Naive B cell (primary cell): ENCODE measurements around the gene ZNF428. TPM values are rescaled to one million over a fixed set of nuclear protein-coding genes. Genes with fewer than 3 reads are reported as not detected.
A peak's percentile ranks its signal among the peaks of the same experiment; 100 is the strongest.
"Not testable (repeated sequence)": the region's sequence is repeated elsewhere in the genome, so short reads cannot be mapped to it uniquely, and the experiment has no call there.

ENCODE experiments used
- ATAC-seq, 2 donors: fragments of 150-1000 bp; cut with Tn5 transposase; 2 replicates each; pipeline ENCODE4 v1.10.0; 2021; ENCODE audit warnings: low read depth in 2 of 2, mild to moderate bottlenecking in 2 of 2, moderate library complexity in 2 of 2
- DNase-seq: peaks from one replicate; pipeline ENCODE4 v3.0.0; 2022
- H3K27ac Mint-ChIP-seq, 6 donors: one replicate each; pipeline ENCODE4 v1.8.0; 2020 to 2022; ENCODE audit warnings: mild to moderate bottlenecking in 6 of 6, mixed read lengths in 6 of 6, moderate library complexity in 5 of 6, inconsistent platforms in 2 of 6
- H3K27me3 Mint-ChIP-seq, 3 donors: one replicate each; pipeline ENCODE4 v1.8.0; 2021 to 2022; ENCODE audit warnings: mixed read lengths in 3 of 3, mild to moderate bottlenecking in 1 of 3
- H3K36me3 Mint-ChIP-seq, 2 donors: one replicate each; pipeline ENCODE4 v1.8.0; 2020 to 2022; ENCODE audit warnings: mixed read lengths in 2 of 2, inconsistent platforms in 1 of 2, mild to moderate bottlenecking in 1 of 2
- H3K4me1 Mint-ChIP-seq, 3 donors: one replicate each; pipeline ENCODE4 v1.8.0; 2020 to 2022; ENCODE audit warnings: mixed read lengths in 3 of 3, inconsistent platforms in 1 of 3, mild to moderate bottlenecking in 1 of 3, moderate library complexity in 1 of 3
- H3K4me3 Mint-ChIP-seq, 8 donors: one replicate each; pipeline ENCODE4 v1.8.0; 2020 to 2022; ENCODE audit warnings: mild to moderate bottlenecking in 8 of 8, mixed read lengths in 8 of 8, moderate library complexity in 8 of 8, inconsistent platforms in 2 of 8
- H3K9me3 Mint-ChIP-seq, 7 donors: one replicate each; pipeline ENCODE4 v1.8.0; 2020 to 2022; ENCODE audit warnings: mixed read lengths in 7 of 7, mild to moderate bottlenecking in 5 of 7, inconsistent platforms in 2 of 7, moderate library complexity in 1 of 7
- polyA plus RNA-seq, 6 donors: library from polyadenylated mRNA; unstranded; fragments of 300-500 nt; fragmentation: Illumina TruSeq; gene quantifications; one replicate each; pipeline ENCODE4 v1.2.3, GENCODE V29; 2021; ENCODE audit warnings: low read depth in 6 of 6

The ZNF428 gene
- polyA plus RNA-seq, 6 donors from 2014 or later: 8.2 to 18.4 (median 11.1) TPM

DNA sequence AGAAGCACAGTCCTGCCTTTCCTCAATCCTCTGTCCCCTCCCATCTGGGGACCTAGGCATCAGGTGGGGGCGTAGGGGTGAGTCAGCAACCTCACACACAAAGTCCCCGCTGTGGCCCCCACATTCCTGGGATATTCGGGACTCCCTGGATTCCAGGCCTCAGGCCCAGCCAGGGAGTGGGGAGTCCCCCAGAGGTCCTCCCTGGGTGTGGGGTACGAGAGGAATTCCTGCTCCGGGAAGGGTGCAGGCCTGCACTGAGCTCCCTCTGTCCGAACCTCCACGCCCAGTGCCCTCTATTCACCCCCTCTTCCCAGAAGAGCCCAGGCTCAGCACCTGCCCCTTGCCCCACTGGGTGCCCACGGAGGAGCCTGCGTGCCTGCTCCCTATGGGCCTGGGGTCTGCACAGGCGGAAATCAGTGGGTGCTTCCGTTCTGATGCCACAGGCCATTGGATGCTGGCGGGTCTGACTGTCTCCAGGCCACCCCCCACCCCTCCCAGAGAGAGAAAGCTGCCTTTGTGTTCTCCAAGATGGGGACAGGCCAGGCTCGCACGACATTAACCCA lies 16.8 kb upstream of the ZNF428 start:
- peaks cover 2 to 70% (median 67%) of the 10 kb centered on the region in 3 donors for H3K27me3 Mint-ChIP-seq
- no peaks in the 10 kb centered on the region for H3K9me3 Mint-ChIP-seq
- no peak overlapping the region for H3K27ac Mint-ChIP-seq
- no peak for DNase-seq
- no peaks in the 10 kb centered on the region for H3K36me3 Mint-ChIP-seq
- ATAC-seq: no peak
- no peak overlapping the region for H3K4me3 Mint-ChIP-seq
- peaks cover 23 to 30% (median 29%) of the 10 kb centered on the region in 3 donors for H3K4me1 Mint-ChIP-seq

- peaks cover 21 to 26% (median 25%) of the 10 kb centered on the region in 3 donors for H3K4me1 Mint-ChIP-seq
- ATAC-seq, H3K9me3 Mint-ChIP-seq, DNase-seq, H3K4me3 Mint-ChIP-seq, H3K36me3 Mint-ChIP-seq: not testable (repeated sequence)
- peaks cover 0 to 63% (median 60%) of the 10 kb centered on the region in 3 donors for H3K27me3 Mint-ChIP-seq
- peak overlapping the region in 1 of 6 donors; percentile 64 for H3K27ac Mint-ChIP-seq
Measured at GRCh38 chr19:43635561-43635940, 16.1 kb upstream of the ZNF428 start.

GRCh38 chr19:43634872-43635560 lies 15.6 kb upstream of the ZNF428 start:
- DNase-seq (no peak), ATAC-seq (no peak)
- Mint-ChIP-seq H3K27ac (peak overlapping the region in 2 of 6 donors; percentile 64 to 94), H3K27me3 (peaks cover 0 to 58% (median 56%) of the 10 kb centered on the region in 3 donors), H3K9me3 (no peaks in the 10 kb centered on the region), H3K4me1 (peaks cover 17 to 21% (median 20%) of the 10 kb centered on the region in 3 donors), H3K36me3 (no peaks in the 10 kb centered on the region), H3K4me3 (no peak overlapping the region)

DNA sequence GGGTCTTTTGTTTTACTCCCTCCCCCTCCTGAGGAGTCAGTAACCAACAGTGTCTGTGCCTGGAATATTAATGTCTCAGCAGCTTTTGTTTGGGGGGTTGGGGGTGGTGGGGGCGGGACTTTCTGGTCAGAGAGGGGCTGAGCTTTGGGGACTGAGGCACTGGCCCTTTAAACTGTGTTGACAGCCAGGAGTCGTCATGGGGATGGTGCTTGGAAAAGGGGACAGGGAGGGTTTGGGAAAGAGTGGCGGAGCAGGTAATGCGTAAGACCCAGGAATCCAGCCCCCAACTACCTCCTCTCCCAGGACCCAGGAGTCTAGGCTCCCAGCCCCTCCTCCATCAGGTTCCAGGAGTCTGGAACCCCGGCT lies 15.1 kb upstream of the ZNF428 start:
- H3K27ac Mint-ChIP-seq: no peak overlapping the region
- peaks cover 15 to 20% (median 19%) of the 10 kb centered on the region in 3 donors for H3K4me1 Mint-ChIP-seq
- no peak for DNase-seq
- H3K27me3 Mint-ChIP-seq: peaks cover 0 to 57% (median 56%) of the 10 kb centered on the region in 3 donors
- H3K36me3 Mint-ChIP-seq: no peaks in the 10 kb centered on the region
- H3K9me3 Mint-ChIP-seq: no peaks in the 10 kb centered on the region
- ATAC-seq: no peak
- H3K4me3 Mint-ChIP-seq: no peak overlapping the region

GRCh38 chr19:43634068-43634467 lies 14.6 kb upstream of the ZNF428 start:
- no peaks in the 10 kb centered on the region for H3K36me3 Mint-ChIP-seq
- H3K9me3 Mint-ChIP-seq: no peaks in the 10 kb centered on the region
- H3K27me3 Mint-ChIP-seq: peaks cover 0 to 54% (median 52%) of the 10 kb centered on the region in 3 donors
- no peak overlapping the region for H3K4me3 Mint-ChIP-seq
- H3K27ac Mint-ChIP-seq: no peak overlapping the region
- ATAC-seq: no peak
- H3K4me1 Mint-ChIP-seq: peaks cover 13 to 17% (median 15%) of the 10 kb centered on the region in 3 donors
- DNase-seq: no peak

- Mint-ChIP-seq H3K36me3 (no peaks in the 10 kb centered on the region), H3K27me3 (peaks cover 0 to 48% (median 46%) of the 10 kb centered on the region in 3 donors), H3K27ac (no peak overlapping the region), H3K4me3 (no peak overlapping the region), H3K4me1 (peaks cover 7 to 12% (median 10%) of the 10 kb centered on the region in 3 donors), H3K9me3 (no peaks in the 10 kb centered on the region)
- ATAC-seq: no peak
- no peak for DNase-seq
Measured at GRCh38 chr19:43633520-43633919, 14.1 kb upstream of the ZNF428 start.

- Mint-ChIP-seq H3K4me3 (no peak overlapping the region), H3K4me1 (peaks cover 3 to 13% (median 7%) of the 10 kb centered on the region in 3 donors), H3K9me3 (no peaks in the 10 kb centered on the region), H3K36me3 (no peaks in the 10 kb centered on the region), H3K27me3 (peaks cover 0 to 51% (median 43%) of the 10 kb centered on the region in 3 donors), H3K27ac (no peak overlapping the region)
- ATAC-seq (no peak), DNase-seq (no peak)
Measured at GRCh38 chr19:43631491-43631890, 12.1 kb upstream of the ZNF428 start.

DNA sequence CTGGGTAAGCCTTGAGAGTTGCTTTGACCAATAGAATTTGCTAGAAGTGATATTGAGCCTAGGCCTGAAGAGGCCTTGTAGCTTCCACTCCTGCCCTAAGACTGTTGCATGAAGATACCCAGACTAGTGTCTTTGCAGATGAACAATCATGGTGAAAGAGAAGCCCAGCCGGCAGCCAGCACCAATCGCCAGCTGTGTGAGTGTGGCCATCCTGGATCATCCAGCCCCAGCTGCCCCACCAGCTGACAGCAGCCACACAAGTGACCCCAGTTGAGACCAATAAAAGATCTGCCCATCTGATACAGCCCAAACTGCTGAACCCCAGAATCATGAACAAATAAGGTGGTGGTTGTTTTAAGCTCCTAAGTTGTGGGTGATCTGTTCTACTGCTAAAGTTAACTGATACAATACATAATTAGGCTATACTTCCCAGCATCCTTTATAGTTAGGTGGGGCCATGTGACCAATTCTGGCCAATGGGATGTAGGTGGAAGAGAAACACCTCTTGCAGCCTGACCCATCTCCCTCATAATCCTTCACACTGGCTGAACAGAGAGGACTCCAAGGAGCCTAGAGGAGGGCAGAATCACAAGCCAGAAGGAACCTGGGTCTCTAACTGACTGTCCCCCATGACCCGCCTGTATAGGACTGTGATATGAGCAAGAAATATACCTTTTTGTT lies 9.4 kb upstream of the ZNF428 start:
- DNase-seq (no peak), ATAC-seq (no peak)
- Mint-ChIP-seq H3K27me3 (peaks cover 0 to 36% (median 35%) of the 10 kb centered on the region in 3 donors), H3K27ac (no peak overlapping the region), H3K9me3 (peaks cover 0 to 2% (median 0%) of the 10 kb centered on the region in 7 donors), H3K4me1 (peaks cover 15 to 25% (median 18%) of the 10 kb centered on the region in 3 donors), H3K36me3 (no peaks in the 10 kb centered on the region), H3K4me3 (no peak overlapping the region)

- Mint-ChIP-seq H3K27ac (no peak overlapping the region), H3K4me1 (peaks cover 16 to 25% (median 20%) of the 10 kb centered on the region in 3 donors), H3K9me3 (peaks cover 0 to 2% (median 0%) of the 10 kb centered on the region in 7 donors), H3K4me3 (peak overlapping the region in 1 of 8 donors; percentile 5), H3K36me3 (no peaks in the 10 kb centered on the region), H3K27me3 (peaks cover 0 to 21% (median 18%) of the 10 kb centered on the region in 3 donors)
- DNase-seq (no peak), ATAC-seq (no peak)
Measured at GRCh38 chr19:43626838-43627237, 7.4 kb upstream of the ZNF428 start.

GRCh38 chr19:43625918-43626579 lies 6.6 kb upstream of the ZNF428 start:
- peaks cover 0 to 2% (median 0%) of the 10 kb centered on the region in 7 donors for H3K9me3 Mint-ChIP-seq
- H3K27ac Mint-ChIP-seq: peak overlapping the region in 1 of 6 donors; percentile 41

DNA sequence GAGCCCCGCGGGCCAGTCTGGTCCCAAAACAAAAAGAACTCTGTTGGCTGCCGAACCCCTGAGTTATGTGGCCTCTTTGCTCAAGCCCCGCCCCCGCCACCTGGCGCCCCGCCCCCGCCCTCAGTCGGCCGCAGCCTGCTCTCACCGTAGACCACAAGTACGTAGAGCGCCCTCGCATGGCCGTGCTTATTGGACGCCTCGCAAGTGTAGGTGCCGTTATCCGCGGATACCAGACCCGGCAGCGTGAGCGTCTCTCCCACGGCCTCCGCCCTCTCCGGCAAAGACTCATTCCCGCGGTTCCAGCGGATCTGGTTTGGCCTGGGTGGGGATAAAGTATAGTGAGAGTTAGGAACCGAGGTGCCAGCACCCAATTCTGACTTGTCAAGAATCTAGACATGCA lies 5.5 kb upstream of the ZNF428 start:
- peaks cover 0 to 2% (median 0%) of the 10 kb centered on the region in 7 donors for H3K9me3 Mint-ChIP-seq
- peaks cover 0 to 21% (median 17%) of the 10 kb centered on the region in 3 donors for H3K27me3 Mint-ChIP-seq
- no peaks in the 10 kb centered on the region for H3K36me3 Mint-ChIP-seq
- H3K4me3 Mint-ChIP-seq: peak overlapping the region in 2 of 8 donors; percentile 2 to 60
- peak; percentile 90 to 93 for ATAC-seq
- peak overlapping the region in 2 of 6 donors; percentile 66 to 71 for H3K27ac Mint-ChIP-seq
- H3K4me1 Mint-ChIP-seq: peaks cover 27 to 36% (median 31%) of the 10 kb centered on the region in 3 donors
- DNase-seq: peak; percentile 69

More at GRCh38 chr19:43625918-43626579, 6.6 kb upstream of the ZNF428 start:
- DNase-seq (no peak), ATAC-seq (no peak)
- Mint-ChIP-seq H3K4me3 (no peak overlapping the region), H3K4me1 (peaks cover 16 to 25% (median 25%) of the 10 kb centered on the region in 3 donors), H3K36me3 (no peaks in the 10 kb centered on the region), H3K27me3 (peaks cover 0 to 21% (median 17%) of the 10 kb centered on the region in 3 donors)

DNA sequence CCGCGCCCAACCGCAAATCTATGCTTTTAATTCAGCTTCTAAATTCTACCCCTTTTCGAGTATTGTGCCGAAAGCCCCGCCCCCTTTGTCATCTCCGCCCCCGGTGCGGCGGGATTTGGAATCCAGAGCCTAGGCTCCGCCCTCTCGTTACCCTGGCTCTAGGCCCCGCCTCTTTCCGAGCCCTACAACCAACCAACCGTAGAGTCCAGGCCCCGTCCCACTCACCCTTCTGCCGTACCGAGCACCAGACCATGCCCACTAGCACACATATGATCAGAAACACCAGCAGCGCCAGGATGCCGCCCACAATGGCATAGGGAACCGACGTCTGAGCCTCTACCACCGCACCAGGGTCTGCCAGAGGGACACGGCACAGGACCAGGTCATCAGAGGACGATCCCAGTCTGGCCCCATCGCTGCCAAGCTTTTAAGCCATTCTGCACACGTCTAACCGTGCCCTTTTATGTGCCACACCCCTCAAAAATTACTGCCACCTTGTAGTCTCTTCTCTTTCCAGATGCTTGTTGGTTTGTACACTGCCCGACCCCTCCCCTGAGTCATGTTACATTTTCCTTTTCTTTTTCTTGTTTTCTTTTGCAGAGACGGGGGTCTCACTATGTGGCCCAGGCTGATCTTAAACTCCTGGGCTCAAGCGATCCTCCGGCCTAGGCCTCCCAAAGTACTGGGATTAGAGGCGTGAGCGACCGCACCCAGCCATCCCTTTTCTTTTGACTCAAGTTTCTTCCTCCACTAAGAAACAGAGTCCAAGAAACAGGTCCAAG lies 4.7 kb upstream of the ZNF428 start:
- Mint-ChIP-seq H3K27me3 (peaks cover 0 to 21% (median 17%) of the 10 kb centered on the region in 3 donors), H3K36me3 (no peaks in the 10 kb centered on the region), H3K4me3 (peak overlapping the region in 3 of 8 donors; percentile 28 to 60 (median 55)), H3K4me1 (peaks cover 34 to 41% (median 38%) of the 10 kb centered on the region in 3 donors), H3K27ac (peak overlapping the region in 2 of 6 donors; percentile 66 to 70), H3K9me3 (peaks cover 0 to 2% (median 0%) of the 10 kb centered on the region in 7 donors)
- DNase-seq (no peak), ATAC-seq (no peak)
